Neural cell (in vitro differentiated cells): ENCODE data around the gene PKHD1. TPM values are rescaled to one million over a fixed set of nuclear protein-coding genes. Genes with fewer than 3 reads are reported as not detected.

Experiments used
- H2AFZ ChIP-seq: fragments of 200-600, 300-800 bp; sonication (generic), shearing (Covaris generic); 2 replicates; pipeline ENCODE4 v1.6.0; 2014; ENCODE audit warnings: low read depth, mild to moderate bottlenecking, antibody characterized with exemption, low read length, moderate library complexity
- H3F3A ChIP-seq: fragments of 200-600 bp; shearing (Covaris generic); 2 replicates; pipeline ENCODE4 v1.6.1; 2016; ENCODE audit warnings: mild to moderate bottlenecking, moderate library complexity, mixed read lengths, antibody characterized with exemption, low read length; ENCODE audit not compliant: insufficient read depth, poor library complexity, severe bottlenecking
- H3K27ac ChIP-seq: fragments of 200-600, 300-800 bp; sonication (generic), shearing (Covaris generic); 2 replicates; pipeline ENCODE4 v1.5.1; 2014; ENCODE audit warnings: mild to moderate bottlenecking, low read length, moderate library complexity
- H3K27me3 ChIP-seq: fragments of 300-800, 200-600 bp; sonication (generic), shearing (Covaris generic); 2 replicates; pipeline ENCODE4 v1.6.0; 2014; ENCODE audit warnings: mild to moderate bottlenecking, low read depth, low read length, moderate library complexity; ENCODE audit not compliant: insufficient read depth
- H3K36me3 ChIP-seq: fragments of 300-800, 200-600 bp; sonication (generic), shearing (Covaris generic); 2 replicates; pipeline ENCODE4 v1.5.1; 2014; ENCODE audit warnings: mild to moderate bottlenecking, antibody characterized with exemption, low read length, moderate library complexity; ENCODE audit not compliant: insufficient read depth
- H3K4me2 ChIP-seq: fragments of 300-800, 200-600 bp; sonication (generic), shearing (Covaris generic); 2 replicates; pipeline ENCODE4 v1.6.0; 2014; ENCODE audit warnings: mild to moderate bottlenecking, low read length
- H3K4me3 ChIP-seq: fragments of 300-800, 200-600 bp; sonication (generic), shearing (Covaris generic); 2 replicates; pipeline ENCODE4 v1.5.1; 2014; ENCODE audit warnings: mild to moderate bottlenecking, low read length, moderate library complexity
- H3K79me2 ChIP-seq: fragments of 200-600 bp; shearing (Covaris generic); replicated peaks from 2 replicates; pipeline ENCODE4 v1.6.0; 2014; ENCODE audit warnings: mild to moderate bottlenecking, low read length, moderate library complexity; ENCODE audit not compliant: insufficient read depth
- H3K9ac ChIP-seq: fragments of 300-800, 200-600 bp; sonication (generic), shearing (Covaris generic); 2 replicates; pipeline ENCODE4 v1.6.1; 2016; ENCODE audit warnings: mild to moderate bottlenecking, low read length, mixed read lengths
- H3K9me2 ChIP-seq: fragments of 200-600 bp; shearing (Covaris generic); 2 replicates; pipeline ENCODE4 v1.6.1; 2016; ENCODE audit warnings: mild to moderate bottlenecking, low read length, mixed read lengths; ENCODE audit not compliant: insufficient read depth
- H3K9me3 ChIP-seq: fragments of 200-600, 300-800 bp; sonication (generic), shearing (Covaris generic); 2 replicates; pipeline ENCODE4 v1.6.1; 2016; ENCODE audit warnings: mild to moderate bottlenecking, mixed run types, low read length, moderate library complexity, mixed read lengths
- H4K20me1 ChIP-seq: fragments of 200-600 bp; shearing (Covaris generic); 2 replicates; pipeline ENCODE4 v1.6.1; 2016; ENCODE audit warnings: mild to moderate bottlenecking, mixed run types; ENCODE audit not compliant: insufficient read depth
- CTCF ChIP-seq: fragments of 450-650 bp; IDR thresholded peaks from 2 replicates; pipeline ENCODE4 v1.5.1; 2014; ENCODE audit warnings: antibody characterized with exemption, mild to moderate bottlenecking, moderate library complexity; ENCODE audit not compliant: poor library complexity, severe bottlenecking
- EP300 ChIP-seq: fragments of 450-650 bp; conservative IDR thresholded peaks from 2 replicates; pipeline ENCODE4 v1.6.1; 2014; ENCODE audit warnings: antibody characterized with exemption, mild to moderate bottlenecking, moderate library complexity; ENCODE audit not compliant: poor library complexity, severe bottlenecking
- EZH2 ChIP-seq: fragments of 200-600, 300-800 bp; shearing (Covaris generic), sonication (generic); IDR thresholded peaks from 2 replicates; pipeline ENCODE4 v1.6.1; 2014; ENCODE audit warnings: antibody characterized with exemption, low read length, borderline replicate concordance, mild to moderate bottlenecking; ENCODE audit not compliant: insufficient read depth, poor library complexity, severe bottlenecking
- MXI1 ChIP-seq: fragments of 450-650 bp; conservative IDR thresholded peaks from 2 replicates; pipeline ENCODE4 v1.6.1; 2014; ENCODE audit warnings: antibody characterized with exemption, mild to moderate bottlenecking; ENCODE audit not compliant: poor library complexity, severe bottlenecking
- POLR2AphosphoS5 ChIP-seq: IDR thresholded peaks from 2 replicates; pipeline ENCODE4 v1.6.1; 2012
- RAD21 ChIP-seq: fragments of 450-650 bp; conservative IDR thresholded peaks from 2 replicates; pipeline ENCODE4 v1.6.1; 2014; ENCODE audit warnings: antibody characterized with exemption, mild to moderate bottlenecking, moderate library complexity
- REST ChIP-seq: IDR thresholded peaks from 2 replicates; pipeline ENCODE4 v1.6.1; 2012; ENCODE audit warnings: borderline replicate concordance
- SMC3 ChIP-seq: fragments of 450-650 bp; conservative IDR thresholded peaks from 2 replicates; pipeline ENCODE4 v1.6.1; 2014; ENCODE audit warnings: antibody characterized with exemption, mild to moderate bottlenecking, moderate library complexity; ENCODE audit not compliant: poor library complexity
- TAF1 ChIP-seq: IDR thresholded peaks from 2 replicates; pipeline ENCODE4 v1.6.1; 2012; ENCODE audit warnings: low read depth
- polyA plus RNA-seq: library from polyadenylated mRNA; depleted of rRNA; stranded (reverse); fragments of >200 nt; gene quantifications from 2 replicates; pipeline ENCODE4 v1.2.3, GENCODE V29; 2014

The PKHD1 gene
- polyA plus RNA-seq, 1 donor from 2014 or later, result not detected

GRCh38 chr6:51626391-51626790, 461.0 kb downstream of the PKHD1 start:
- no peak overlapping the region for H3K9ac ChIP-seq
- H3K36me3 ChIP-seq, result no peaks in the 10 kb centered on the region
- no peaks in the 10 kb centered on the region for H3K9me3 ChIP-seq
- H2AFZ ChIP-seq, result no peak overlapping the region
- H3K4me3 ChIP-seq, result no peak overlapping the region
- no peaks in the 10 kb centered on the region for H3K79me2 ChIP-seq
- H3K9me2 ChIP-seq, result no peaks in the 10 kb centered on the region
- H3K27me3 ChIP-seq, result no peaks in the 10 kb centered on the region
- no peak overlapping the region for H3K27ac ChIP-seq
- H3K4me2 ChIP-seq, result no peak overlapping the region
- no peak for TF ChIP-seq POLR2AphosphoS5
- no peak for TF ChIP-seq CTCF
- no peak for TF ChIP-seq REST
- TF ChIP-seq TAF1, result no peak
- TF ChIP-seq MXI1, result no peak
- no peak for TF ChIP-seq SMC3
- no peak for TF ChIP-seq EP300
- no peak for TF ChIP-seq EZH2
- TF ChIP-seq RAD21, result no peak
- H3F3A ChIP-seq, result no peaks in the 10 kb centered on the region
- no peaks in the 10 kb centered on the region for H4K20me1 ChIP-seq

GRCh38 chr6:51625566-51625965, 461.8 kb downstream of the PKHD1 start:
- Histone ChIP-seq H4K20me1 (no peaks in the 10 kb centered on the region), H3K4me3 (no peak overlapping the region), H3K4me2 (no peak overlapping the region), H2AFZ (no peak overlapping the region), H3K79me2 (no peaks in the 10 kb centered on the region), H3K27me3 (no peaks in the 10 kb centered on the region), H3F3A (no peaks in the 10 kb centered on the region), H3K9me3 (no peaks in the 10 kb centered on the region), H3K9me2 (no peaks in the 10 kb centered on the region), H3K9ac (no peak overlapping the region), H3K27ac (no peak overlapping the region), H3K36me3 (no peaks in the 10 kb centered on the region)
- TF ChIP-seq CTCF, result no peak
- no peak for TF ChIP-seq RAD21
- TF ChIP-seq MXI1, result no peak
- TF ChIP-seq POLR2AphosphoS5, result no peak
- TF ChIP-seq REST, result no peak
- no peak for TF ChIP-seq EZH2
- no peak for TF ChIP-seq TAF1
- no peak for TF ChIP-seq SMC3
- TF ChIP-seq EP300, result no peak
